Muscle of back (tissue), 11 donors: Measurements from ENCODE around the gene CREB3L2. TPM values are rescaled to one million over a fixed set of nuclear protein-coding genes. Genes with fewer than 3 reads are reported as not detected.

Experiments
- DNase-seq, 3 donors: peaks; one replicate each; pipeline versions ENCODE4 v3.0.0 to v3.0.0-alpha.2; 2013
- polyA plus RNA-seq, 10 donors: library from polyadenylated mRNA; unstranded; fragments of 120-200 nt; gene quantifications; one replicate each; pipeline ENCODE4 v1.2.1, GENCODE V29; 2013; ENCODE audit not compliant: insufficient read length in 10 of 10

CREB3L2 gene
- polyA plus RNA-seq, 10 donors: 25.5 to 38.7 (median 34.8) TPM

DNA sequence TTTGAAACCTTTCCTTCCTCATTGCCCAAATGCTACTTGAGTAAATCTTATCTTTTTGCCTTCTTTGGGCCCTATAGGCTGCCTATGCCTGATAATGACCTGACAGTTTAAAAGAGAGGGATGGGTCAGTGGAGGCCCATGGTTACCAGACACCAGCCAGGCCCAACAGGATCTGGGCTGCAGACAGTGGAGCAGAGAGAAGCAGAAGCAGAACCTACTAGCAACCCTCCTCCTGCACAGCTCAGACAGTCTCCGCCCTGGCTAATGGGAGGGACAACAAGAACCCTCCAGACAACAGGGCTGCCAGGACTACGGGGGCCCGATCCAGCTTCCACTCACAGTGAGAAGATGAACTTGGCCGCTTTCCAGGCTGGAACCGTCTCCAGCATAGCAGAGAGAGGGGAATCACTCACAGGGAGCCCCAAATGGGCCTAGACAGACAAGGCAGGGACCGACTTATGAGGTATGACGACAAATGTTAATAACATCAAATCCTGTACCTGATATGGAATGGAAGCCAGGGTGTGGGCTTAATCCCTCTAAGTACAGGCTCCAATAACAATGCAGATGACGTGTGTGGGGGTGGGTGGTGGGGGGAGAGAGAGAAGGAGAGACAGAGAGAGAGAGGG lies 123.4 kb downstream of the CREB3L2 start:
- peak; percentile 61 to 94 (median 93) for DNase-seq

DNA sequence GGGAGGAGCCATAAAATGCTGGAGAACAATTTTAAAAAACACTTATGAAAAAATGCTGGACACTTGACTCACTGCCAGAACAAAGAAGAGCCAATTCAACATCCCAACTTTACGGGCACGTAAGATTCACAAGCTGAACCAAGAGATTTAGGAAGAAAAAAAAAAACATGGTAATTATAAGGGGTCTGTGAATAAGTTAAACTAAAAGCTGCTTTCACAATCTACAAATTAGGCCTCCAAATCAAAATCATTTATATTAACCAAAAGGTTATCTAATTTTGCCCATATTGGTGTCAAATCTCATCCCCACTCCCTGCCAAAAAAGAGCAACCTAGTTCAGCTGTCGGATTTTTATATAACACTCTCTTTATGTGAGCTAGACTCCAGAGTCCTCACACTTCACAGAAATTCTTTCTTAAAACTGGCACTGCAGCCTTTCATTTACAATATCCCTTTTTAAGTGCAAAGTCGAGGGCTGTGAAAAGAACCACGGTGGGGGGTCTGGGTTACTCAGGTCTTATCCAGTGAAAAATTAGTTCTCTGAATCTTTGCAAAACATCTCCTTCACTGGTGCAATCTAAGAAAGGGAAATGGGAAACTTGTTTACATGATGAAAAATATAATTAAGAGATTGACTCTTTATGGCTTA lies 124.7 kb downstream of the CREB3L2 start:
- DNase-seq: no peak

DNA sequence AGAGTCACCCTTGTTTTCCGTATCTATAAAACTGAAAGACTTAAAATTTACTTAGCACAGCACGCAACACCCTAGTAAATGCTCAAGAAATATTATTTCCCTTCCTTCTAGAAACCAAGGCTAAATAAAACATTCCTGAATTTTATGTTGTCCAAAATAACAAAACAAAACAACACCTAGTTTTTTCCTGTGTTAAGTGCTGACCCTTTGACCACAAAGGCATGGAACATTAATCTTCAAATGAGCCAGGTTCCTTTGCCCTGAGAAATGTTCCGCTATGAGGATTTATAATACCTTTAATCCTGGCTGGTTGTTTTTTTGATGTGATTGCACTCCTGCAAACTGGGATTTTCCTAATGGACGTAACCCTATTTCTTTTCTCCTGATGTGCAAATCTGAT lies 126.1 kb downstream of the CREB3L2 start:
- DNase-seq: no peak

DNA sequence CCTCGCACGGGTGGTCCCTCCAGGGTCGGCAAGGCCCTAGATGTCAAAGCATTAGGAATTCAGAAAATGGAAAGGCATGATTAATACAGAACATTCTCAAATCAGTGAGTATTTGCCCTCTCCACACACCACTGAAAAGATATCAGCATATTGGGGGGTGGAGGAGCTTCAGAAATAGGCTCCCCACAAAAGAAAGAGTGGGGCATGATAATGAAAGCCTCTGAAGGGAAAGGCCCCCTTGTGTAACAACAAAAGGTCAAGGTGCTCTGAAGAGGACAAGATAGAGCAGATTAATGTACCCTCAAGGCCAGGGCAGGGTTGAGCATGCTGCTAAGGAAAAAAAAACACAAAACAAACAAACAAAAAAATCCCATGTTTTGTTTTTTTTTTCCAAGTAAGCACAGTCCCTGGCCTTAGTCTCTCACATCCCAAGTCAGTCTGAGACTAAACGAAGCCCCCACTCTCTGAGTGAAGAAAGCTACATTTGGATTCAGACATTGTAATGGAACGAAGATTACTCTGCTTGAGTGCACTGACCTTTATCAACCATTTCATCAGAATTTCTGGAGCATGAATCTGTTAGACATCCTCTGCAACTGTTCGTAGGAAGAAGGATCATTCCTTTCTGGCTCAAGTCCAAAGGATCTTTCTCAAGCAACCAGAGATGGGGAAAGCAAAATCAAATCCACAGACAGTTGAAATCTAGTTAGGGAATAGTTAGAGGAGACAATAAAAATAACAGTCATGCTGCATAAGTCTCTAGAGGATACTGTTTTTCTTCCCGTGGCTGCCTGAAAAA lies 127.7 kb downstream of the CREB3L2 start:
- DNase-seq: peak; percentile 69 to 91 (median 88)

DNA sequence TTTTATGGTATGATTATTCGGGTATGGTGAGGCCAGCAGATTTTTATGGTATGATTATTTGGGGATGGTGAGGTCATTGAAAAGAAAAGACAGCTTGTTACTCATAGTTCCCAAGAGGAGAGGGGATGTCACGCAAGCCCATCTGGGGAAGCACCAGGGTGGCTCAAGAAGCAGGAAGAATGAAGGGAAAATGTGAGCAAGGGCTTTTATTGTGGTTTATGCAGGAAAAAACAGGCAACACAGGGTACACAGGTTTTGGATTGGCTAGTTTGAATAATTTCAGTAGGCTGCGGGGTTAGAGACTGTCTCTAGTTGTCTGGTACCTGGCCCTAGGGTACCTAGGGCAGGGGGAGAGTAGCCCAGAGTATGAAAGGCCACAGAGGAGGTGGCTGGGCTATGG lies 128.4 kb downstream of the CREB3L2 start:
- peak in 1 of 3 donors; percentile 75 for DNase-seq

DNA sequence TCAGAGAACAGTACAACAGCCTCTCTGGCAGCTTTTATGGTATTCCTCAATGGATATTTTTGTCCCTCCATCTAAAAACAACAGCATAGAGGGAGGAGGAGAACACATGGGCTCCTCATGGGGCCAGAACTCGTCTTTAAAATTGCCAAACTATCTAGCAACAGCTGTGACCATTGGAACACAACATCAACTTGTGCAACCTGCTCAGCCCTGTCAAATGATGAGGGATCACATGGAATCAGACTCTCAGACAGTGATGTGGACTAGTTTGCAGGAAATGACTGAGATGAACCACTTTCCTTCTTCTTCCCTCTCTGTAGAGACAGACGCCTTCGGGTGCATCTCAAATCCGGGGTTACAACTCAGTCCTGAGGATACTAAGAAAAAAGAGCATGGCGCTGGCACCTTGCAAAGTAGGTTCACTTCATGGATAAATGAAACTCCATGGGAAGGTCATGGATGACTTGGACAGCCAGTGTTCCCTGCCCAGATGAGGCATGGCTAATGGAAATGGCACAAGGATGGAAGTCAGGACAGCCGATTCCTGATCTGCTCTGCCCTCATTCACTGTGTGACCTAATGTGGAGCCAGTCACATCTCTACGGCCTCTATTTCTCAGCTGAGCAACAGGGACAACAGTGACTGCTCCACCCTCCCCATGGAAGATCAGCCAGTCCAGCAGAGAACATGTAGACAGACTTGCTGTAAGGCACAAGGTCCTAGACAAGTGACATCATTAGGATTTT lies 130.5 kb downstream of the CREB3L2 start:
- peak in 2 of 3 donors; percentile 43 to 72 for DNase-seq

DNA sequence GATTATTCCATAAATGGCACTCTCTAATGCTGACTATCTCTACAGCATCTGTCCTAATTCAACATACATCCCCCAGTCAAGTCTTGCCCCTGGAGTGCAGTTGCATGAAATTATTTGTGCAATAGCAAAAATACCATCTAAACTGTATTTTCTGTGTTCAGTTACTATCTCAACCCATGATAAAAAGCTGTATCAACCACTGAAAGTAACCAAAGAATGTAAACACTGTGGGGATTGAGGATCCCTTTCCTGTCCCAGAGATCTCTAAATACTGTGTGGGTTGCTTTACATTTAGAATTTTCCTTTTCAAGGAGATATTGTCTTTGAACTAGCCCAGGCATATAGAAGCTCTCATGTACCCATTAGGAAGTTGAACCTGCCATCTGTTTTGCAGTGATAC lies 131.2 kb downstream of the CREB3L2 start:
- no peak for DNase-seq

DNA sequence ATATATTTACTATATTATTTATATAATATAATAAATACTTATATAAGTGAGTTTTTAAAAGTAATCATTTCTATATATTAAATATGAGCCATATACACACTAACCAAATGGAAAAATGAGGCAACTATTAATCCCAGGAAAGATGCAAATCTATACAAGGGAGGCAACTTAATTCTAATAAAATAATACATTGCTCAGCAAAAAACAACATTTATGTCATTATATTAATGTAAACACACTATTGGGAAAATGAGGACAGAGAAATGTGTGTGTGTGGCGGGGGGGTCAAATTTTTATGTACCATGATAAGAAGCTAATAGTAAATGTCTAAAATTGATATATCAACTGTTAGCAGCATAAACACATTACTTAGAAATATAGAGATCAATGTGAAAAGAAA lies 131.8 kb downstream of the CREB3L2 start:
- DNase-seq: no peak

DNA sequence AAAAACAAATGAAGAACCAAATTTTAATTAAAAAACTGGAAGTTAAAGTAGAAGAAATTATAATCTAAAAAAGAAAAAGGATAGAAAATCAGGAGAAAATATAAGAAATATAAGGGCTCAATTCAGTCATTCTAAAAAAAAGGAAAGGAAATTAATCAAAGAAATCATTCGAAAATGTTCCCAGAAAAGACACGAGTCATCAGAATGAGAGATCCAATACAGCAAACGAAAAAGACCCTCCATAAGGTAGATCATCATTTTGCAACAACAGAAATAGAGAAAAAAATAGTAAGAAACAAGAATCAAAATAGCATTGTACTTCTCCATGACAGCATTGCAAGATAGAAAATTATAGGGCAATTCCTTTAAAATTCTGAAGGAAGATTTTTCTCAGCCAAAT lies 132.6 kb downstream of the CREB3L2 start:
- no peak for DNase-seq

DNA sequence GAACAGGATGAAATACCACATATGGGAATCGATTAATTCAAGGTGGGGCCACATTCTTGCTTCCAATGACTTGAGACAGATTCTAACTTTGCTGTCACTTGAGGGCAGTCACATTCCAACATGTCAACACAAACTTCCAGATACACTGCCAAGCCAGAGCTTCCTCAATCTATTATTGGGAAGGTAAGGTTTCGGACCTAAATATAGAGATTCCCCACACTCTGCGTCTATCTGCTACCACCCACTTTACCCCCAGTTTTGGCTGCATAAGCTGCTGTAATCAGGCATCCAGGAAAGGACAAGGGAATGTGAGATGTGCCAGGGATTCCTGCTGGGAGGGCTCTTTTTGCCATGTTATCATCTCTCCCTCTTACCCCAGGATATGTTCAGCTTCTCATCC lies 134.6 kb downstream of the CREB3L2 start:
- DNase-seq: no peak

DNA sequence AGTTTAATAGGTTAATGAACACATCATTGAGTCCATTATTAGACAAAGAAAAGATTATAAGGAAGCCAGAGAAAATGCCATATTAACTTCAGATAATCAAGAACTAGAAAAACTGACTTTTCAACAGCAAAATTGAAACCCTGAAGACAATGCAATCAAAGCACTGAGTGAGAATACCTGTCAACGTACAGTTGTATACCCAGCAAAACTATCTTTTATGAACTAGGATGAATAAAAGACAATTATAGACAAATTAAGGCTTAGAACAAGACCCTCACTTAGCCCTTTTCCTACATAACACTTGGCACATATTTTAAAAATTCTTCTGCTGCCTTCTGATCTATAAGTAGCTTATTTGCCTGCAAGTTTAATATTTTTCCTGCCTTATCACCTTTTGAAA lies 136.1 kb downstream of the CREB3L2 start:
- DNase-seq: no peak

DNA sequence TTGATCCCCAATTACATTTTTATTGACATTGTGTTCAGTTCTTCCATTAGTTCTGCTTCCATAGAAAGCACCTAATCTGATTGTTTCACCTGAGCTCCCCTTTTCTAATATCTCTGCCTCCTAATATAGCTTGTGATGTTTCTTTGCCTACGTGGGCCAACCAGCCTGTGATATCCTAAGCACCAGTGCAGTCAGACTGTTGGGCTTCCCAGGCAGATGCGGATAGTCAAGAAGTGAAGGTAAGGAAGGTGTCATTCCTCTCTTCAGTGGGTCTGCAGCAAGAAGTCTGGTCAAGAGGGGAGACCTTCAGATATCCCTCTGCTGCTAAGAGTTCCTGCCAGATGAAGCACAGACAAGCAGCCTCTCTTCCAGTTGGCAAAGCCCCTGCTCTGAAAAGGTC lies 138.9 kb downstream of the CREB3L2 start:
- no peak for DNase-seq

DNA sequence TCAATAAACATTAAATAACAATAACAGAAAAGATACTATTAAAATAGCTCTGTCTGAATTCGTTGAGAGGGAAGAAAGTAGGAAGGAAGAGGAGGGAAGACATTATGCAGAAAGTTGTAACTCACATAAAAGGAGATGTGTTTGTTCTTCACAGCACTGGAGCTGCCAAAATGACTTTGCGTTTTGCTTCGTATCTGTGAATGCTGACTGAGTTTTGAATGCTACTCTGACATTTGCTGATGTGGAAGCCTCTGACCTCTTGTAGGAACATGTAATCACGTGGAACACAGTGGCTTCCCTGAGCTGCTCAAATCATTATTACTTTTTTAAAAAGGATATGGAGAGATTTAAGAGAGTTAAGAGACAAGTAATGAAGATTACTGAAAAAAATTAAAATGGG lies 139.5 kb downstream of the CREB3L2 start:
- DNase-seq: no peak

DNA sequence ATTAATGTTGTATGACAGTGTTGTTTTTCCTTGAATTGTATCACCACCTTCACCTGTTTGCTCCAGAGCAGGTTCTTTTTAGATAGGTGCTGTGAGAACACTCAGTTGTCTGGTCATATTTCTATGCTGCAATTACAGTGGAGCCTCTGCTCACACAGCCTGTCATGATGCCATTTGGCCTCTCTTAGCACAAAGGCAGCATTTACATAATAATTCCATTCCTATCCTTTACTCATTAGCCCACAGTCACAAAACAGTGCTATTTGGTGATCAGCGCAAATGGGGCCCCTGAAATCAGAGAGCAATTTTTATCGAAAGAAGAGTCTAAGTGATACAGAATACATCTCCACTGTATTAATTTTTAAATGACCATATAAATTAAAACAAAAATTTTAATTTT lies 141.3 kb downstream of the CREB3L2 start:
- no peak for DNase-seq

DNA sequence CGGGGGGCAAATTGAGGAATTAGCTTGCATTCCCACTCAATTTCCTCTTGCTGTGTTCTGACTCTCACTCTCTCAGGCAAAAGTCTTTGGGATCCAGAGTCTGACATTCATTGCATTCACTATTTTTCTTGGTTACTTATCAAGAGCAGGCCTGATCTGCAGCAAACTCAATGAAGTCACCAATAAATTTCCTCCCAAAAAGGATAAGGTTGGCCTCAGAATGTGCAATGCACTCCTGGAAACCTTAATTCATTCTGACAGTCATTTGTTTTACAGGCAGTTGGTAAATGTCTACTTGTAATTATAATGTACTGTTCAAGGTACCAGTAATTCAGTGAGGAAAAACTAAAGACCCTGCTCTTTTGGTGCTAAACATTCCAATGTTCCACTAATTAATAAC lies 148.8 kb downstream of the CREB3L2 start:
- no peak for DNase-seq

DNA sequence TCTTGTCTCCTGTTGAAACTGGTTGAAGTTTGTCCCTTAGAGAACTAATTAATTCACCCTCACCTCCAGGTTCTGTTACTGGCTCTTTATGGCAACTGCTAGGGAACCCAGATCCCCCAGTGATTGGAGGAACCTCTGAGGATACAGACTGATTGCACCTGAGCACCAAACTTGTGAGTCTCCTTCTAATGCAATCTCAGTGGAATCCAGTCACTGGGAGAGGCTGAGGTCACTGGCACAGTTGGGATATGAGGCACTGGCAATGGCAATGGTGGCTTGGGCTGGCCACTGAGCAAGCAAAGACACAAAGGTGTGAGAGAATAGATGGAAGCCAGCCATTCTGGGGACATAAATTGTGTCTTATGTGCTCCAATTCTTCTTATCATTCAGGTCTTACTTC lies 149.8 kb downstream of the CREB3L2 start:
- DNase-seq: no peak

DNA sequence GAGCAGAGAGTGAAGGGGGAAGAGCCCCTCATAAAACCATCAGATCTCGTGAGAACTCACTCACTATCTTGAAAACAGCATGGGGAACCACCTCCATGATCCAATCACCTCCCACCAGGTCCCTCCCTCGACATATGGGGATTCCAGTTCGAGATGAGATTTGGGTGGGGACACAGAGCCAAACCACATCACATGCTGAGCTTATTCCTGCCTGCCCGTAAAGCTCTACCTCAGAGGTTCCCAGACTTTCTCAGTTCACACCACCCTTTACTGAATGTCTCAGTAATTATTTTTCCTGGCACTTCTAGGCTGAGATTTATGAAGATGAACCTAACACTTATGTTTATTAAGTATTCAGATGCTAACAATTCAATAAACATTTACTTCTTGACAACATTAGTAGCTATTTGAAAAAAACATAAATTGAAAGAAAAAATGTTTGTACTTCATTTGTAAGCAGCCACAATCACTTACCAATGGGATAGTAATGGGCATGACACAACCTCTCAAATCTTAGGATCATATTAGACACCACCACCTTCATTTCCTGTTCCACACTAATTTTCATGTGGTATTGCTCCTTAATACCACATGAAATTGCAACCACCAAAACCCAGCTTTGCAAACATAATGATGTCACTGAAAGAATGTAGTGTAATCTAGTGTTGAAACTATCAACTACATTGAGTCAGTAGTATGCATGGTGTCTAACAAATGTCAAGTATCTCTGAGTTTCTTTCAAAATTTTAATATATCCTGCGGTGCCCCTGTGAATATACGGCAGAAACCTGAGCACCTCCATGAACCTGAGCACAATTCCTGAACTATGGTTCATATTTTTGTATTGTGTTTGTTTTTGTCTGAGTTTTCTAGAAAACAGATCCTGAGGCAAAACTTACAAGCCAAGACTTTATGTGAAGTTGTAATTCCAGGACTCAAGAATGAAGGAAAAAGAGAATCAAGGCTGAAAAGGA lies 150.6 kb downstream of the CREB3L2 start:
- no peak for DNase-seq

DNA sequence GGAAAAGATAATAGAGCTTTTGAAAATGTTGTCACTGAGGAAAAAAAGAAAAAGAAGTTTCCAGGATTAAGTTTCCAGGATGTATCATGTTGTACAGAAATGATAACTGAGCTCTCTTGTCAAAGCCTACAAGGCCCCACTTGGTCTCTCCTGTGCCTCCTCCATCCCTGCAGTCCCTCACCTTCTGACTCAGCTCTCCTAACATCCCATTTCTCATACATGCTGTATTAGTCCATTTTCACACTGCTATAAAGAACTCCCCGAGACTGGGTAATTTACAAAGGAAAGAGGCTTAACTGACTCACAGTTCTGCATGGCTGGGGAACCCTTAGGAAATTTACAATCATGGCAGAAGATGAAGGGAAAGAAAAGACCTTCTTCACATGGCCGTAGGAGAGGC lies 151.3 kb downstream of the CREB3L2 start:
- DNase-seq: no peak

DNA sequence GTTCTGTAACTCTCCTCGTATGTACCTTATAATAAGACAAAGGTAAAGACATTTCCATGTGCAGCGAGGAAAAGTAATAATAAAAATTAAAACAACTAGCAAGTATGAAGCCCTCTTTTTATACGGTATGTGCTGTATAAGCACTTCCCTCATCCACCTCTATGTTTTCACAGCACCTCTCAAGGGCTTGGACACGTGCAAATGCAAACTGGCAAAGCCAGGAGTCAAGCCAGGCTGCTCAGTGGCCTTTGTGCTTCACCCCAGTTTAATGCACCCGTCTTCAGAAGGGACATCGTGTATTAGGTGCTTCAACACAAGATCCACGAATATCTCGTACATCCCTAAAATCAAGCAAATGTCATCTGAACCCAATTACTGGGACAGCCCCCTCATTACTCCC lies 153.8 kb downstream of the CREB3L2 start:
- DNase-seq: no peak

DNA sequence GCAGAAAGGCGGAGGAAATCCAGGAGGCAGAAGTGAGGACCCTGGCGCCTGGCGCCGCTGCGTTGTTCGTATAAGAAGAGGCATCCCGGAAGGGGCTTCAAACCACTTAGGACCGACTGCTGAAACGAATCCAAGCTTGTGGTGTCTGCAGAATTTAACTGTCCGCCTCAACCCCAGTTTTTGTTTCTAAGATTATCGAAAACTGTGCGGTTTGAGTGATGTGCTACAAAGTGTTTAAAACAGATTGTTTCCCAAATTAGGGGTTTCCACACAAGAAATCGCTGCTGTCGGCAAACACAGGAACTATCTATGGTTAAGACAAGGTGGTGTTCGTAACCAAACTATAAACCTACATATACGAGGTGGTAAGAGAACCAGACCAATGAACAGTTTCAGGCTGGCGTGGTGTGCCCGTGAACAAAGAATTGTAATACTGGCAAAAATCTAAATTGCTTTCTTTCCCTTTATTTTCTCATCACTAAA lies 154.3 kb downstream of the CREB3L2 start:
- DNase-seq: peak in 1 of 3 donors; percentile 19
